Hepatic stellate cell (primary cell): ENCODE measurements around the gene DOK7.
"Not testable (repeated sequence)": the region's sequence is repeated elsewhere in the genome, so short reads cannot be mapped to it uniquely, and the experiment has no call there.

Experiments
- DNase-seq: peaks from one replicate; pipeline ENCODE4 v3.0.0; 2011; ENCODE audit warnings: low spot score

The DOK7 gene

DNA sequence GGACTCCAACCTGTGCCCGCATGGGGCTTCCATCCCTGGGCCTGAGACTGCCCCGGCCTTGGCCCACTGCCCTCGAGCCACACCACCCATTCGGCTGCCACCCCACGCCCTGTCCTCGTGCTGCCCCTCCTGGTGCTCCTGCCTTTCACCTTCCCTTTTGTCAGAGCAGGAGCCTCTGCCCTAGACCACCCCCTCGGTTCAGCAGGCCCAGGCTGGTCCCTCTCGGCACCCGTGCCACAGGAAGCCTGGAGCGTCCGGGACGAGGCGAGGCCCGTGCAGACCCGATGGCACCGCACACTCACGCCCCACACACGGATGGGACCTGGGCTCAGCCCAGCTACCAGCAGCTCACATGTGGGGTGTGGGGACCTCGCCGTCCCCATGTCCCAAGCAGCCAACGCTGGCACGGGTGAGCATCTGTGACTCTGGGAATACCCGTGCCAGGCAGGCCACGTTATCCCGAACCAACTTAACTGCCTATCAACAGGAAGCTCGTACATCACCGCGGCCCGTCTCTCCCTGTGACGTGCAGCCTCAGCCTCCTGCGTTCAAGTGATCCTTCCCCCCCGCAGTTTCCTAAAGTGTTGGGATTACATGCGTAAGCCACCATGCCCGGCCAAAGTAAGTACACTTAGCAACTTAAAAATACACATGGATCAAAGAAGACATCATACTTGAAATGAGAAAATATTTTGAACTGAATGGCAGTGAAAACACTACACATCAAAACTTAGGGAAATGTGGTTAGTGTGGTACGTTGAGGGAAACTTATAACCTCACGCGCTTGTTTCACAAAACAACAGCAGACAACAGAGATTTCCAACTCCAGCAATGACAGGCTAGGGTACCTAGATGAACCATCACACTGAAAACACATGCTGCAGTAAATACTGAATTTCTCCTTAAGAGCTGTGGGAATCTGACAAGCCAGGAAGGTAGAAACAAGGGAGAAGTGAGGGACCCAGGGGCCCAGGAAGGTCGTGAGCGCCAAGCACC is 40.1 kb downstream of the DOK7 start:
- DNase-seq, result no peak

DNA sequence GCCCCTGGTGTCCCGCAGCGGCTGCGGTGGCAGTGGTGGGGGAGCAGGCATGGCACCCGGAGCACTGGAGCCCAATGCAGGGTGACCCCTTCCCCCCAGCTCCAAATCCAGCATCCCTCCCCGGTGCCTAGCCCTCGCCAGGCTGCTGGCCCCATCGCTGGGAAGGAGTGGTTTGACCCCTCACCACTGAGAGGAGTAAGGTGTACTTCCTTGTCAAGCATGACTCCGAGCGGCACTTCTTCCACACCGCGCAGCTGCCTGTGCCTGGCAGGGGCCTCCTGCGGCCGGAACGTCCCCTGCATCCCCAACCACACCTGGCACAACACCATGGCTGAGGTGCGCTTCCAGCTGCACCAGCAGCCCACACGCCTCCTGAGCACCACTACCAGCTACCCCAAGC is 42.1 kb downstream of the DOK7 start:
- DNase-seq, result no peak

DNA sequence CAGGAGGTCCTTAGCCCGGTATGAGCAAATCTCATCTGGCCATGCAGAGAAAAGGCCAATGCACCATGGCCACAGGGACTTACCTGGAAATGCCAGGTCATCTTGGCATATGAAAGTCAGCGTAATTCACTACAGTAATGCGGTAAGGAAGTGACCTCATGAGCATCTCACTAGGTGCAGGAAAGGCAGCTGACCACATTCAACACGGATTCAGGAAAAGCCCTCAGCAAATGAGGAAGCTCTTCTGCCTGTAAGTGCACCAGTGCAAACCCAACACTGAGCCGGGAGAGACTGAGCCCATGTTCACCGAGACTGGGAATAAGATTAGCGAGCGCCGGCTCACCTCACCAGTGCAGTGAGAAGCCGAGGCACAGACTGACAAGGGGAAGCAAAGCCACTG is 45.4 kb downstream of the DOK7 start:
- no peak for DNase-seq

DNA sequence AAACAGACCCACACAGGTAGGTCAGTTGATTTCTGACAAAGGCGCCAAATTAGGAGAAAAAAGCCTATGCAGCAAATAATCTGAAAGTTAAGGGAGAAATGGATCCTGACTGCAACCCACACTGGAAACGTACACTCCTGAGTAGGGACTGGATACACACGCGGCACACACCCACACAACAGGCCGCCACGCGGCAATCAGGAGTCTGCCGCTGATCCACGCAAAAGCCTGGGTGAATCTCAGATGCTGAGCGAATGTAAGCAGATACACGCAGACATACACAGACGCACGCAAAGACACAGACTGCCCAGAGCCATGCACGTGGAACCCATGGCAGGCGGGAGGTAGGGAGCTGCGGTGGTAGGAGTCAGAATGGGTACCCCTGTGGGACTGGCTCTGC is 47.4 kb downstream of the DOK7 start:
- no peak for DNase-seq

DNA sequence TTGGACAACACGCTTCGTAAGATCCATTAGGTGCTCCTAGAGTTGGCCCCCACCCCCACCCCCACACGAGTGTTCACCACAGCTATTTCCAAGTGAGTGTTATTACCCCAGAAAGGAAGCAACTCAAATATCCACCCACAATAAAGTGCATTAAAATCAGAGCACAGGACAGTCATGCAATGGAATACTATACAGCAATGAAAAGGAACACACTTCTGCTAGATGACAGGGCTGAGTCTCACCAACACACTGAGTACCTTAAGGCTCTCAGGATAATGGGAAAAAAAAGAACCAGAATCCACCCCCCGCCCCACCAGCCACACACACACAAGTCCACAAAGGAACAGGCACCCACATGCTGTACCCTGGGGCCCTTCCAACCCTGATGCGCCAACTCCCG is 48.1 kb downstream of the DOK7 start:
- no peak for DNase-seq

DNA sequence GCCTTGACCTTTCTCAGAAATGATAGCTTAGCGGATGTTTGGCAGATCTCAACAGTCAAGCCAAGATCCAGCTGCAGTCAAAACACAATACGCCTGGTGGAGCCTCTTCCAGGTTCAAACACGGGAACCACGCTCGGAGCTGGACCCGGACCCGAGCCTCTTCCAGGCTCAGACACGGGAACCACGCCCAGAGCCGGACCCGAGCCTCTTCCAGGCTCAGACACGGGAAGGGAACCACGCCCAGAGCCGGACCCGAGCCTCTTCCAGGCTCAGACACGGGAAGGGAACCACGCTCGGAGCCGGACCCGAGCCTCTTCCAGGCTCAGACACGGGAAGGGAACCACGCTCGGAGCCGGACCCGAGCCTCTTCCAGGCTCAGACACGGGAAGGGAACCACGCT is 48.5 kb downstream of the DOK7 start:
- DNase-seq, result not testable (repeated sequence)

DNA sequence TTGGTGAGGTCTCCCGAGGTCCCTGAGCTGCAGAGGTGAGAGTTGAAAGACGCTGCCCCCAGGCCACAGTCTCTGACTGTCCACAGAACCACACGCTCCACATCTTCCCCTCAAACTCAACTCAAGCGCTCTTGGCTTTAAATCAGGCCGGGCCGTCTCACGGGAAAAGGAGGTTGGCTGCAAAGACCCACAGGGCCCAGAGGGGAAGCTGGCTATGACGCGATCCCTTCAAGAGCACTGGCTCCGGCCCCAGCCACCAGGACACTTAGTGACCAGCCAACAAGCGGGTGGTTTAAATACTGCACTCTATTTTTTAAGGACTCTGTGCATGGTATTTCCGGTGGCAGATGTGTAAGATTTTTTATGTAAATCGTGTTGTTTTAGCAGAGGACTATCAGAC is 49.2 kb downstream of the DOK7 start:
- DNase-seq, result no peak

DNA sequence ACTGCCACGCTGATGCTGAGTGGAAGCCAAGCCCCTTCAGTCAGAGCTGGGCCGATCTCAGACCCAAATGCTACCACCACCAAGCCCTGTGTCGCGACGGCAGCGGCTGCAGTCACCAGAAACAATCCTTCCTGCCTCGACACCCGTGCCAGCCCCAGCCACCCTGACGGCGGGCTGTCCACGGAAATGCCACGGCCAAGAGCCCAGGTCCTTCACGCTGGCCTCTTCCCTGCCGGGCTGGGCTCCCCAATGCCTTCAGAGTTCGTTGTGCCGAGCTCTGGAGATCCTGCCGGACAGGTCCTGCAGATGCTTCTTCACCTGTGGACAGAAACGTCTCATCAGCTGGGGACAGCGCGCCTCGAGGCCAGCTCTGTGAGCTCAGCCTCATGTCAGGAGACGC is 49.6 kb downstream of the DOK7 start:
- no peak for DNase-seq

DNA sequence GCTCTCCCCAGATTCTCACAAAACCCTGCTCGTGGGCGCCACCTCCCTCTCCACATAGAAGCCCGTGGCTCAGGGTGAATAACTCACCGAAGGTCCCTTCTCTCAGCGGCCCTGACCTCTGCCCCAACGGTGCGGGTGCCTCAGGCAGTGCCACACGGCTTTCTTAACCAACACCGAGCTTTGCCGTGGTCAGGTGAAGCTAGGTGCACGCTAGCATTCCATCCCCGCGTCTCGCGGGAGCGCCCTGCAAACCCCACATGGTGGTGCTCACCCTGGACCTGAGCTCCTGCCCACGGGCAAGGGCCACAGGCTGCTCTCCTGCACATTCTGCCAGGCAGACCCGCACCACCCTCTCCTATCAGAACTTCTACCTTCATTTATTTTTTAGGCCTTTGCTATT is 50.7 kb downstream of the DOK7 start:
- DNase-seq, result no peak

DNA sequence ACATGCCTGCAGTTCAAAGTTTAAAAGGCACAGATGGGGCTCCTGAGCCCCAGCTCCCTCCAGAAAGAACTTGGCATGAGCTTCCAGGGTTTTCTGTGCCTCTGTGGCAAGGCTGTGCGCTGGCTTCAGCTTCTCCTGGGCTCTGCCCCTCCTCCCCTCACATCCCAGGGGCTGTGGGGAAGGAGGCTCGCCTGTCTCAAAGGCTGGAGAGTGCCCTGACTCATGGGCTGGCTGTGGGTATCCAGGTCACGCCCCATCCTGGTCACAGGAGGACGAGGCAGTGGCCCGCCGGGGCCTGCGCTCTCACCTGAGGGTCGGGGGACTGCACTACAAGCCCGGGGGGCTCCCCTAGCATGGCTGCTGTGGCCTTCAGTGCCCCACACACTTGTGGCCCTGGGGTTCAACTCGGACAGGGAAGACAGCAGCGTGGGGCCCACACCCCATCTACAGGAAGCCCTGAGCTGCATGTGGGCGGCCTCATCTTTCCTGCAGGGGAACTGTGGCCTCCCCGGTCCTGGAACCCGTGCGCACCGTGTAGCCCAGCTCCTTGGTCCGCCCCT is 51.2 kb downstream of the DOK7 start:
- no peak for DNase-seq

DNA sequence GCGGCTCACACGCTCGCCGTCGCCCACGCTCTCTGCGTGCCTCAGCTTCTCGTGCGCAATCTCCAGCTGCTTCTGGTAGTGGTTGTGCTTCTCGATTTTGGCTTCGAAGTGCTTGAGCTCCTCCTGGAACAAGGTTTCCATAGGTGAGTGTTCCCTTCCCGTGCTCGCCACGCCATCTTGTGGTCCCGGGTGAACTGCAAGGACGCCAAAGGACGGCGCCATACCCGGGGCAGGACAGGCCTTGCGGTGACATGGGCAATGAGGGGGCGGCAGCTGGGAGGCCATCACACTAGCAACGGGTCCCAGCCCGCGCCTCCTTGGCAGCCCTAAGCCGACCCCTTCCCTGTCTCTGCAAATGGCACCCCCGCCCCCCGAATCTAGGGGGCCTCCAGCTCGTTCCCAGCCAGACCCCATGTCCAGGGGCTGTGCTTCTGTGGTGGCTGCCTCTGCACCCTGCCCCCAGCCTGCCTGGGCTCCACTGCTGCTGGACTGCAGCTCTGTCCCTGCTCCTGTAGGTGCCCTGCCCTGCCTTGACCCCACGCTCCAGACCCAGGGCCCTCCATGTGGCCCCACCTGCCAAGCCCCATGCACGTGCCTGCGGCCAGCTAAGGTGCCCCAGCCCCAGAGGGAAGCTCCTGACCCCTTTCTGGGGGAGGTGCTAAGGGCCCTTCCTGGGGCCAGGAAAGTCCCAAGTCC is 51.8 kb downstream of the DOK7 start:
- no peak for DNase-seq

DNA sequence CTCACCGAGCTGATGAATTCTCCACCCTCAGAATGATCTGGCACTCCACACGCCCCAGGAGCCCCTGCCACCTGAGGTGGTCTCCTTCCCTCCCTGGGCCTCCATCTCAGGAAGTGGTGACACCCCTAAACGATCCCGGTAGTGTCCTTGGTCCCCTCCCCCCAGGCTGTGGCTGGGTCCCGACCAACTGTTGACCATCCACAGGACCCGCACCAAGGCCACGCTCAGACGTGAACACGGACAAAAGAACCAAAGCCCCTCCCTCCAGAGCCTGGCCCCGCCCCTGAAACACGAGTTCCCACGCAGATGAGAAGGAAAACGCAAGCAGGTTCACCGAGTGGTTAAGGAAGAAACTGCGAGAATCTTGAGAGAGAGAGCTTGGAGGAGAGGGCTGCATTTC is 52.5 kb downstream of the DOK7 start:
- DNase-seq, result no peak

DNA sequence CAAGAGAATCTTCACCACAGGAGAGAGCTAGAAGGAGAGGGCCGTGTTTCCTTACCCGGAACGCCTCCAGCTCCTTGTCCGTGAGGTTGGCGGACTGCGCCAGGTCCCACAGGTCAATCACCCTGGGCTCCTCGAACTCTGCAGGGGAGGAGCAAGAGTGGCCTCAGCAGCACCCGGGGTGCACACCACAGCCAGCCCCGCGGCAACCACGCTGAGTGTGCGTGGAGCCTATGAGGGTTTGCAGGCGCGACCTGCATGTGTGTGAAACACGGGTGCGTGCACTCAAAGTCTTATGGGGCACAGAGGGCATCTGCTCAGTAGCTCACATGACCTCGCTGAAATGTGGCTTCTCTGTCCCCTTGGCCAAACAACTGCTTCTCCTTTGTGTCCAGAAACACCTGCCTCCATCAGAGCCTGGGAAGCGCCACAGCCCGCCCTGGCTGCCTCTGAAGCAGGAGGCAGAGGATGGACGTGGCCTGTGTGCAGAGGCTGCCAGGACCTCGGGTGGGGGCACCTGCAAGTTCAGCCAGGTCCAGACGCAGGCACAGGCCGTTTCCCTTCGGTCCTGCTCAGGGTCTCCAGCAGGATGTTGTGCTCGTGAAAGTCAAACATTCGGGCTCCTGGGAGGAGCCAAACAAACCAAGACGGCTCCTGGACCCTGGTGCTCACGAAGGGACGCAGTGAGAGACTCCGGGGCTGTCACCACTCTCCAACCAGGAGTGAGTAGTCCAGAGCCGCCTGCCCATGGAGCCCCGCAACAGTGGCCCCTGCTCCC is 53.1 kb downstream of the DOK7 start:
- DNase-seq, result no peak

DNA sequence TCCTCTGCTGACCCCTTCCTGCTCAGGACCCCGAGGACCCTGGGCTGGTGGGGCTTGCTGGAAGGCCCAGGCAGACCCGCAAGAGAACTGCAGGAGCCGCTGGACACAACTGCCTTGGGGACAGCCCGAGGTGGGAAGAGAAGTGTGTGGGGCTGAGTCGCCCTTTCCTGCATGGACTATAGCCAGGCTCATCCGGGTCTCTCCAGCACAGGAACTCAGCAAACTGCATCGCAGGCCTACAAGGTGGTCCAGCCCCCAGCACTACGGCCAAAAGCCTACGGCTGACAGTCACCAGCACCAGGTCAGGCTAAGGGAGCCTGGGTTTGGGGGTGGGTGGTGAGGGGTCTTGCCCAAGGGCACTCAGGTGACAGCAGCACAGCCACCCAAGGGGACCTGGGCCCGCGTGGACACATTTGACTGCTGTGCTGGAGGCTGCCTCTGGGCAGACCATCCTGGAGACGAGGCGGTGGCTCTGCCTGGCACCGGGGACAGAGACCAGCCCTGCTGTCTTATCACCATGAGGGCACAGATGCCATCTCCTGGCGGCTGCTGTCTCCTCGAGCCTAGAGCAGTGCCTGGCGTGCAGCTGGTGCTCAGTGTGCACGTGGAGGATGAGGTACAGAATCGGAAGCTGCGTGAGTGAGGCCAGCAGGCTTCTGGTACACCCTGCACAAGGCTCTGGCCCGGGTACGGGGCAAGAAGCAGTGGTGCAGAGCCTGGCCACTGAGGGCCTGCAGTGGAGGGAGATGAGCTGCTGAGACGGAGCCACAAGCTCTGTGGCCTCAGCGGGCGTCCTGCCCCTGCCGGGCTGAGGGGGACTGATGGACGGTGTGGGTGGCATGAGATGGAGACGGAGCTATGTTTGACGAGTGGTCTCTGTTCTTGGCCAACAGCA is 54.0 kb downstream of the DOK7 start:
- DNase-seq, result no peak

DNA sequence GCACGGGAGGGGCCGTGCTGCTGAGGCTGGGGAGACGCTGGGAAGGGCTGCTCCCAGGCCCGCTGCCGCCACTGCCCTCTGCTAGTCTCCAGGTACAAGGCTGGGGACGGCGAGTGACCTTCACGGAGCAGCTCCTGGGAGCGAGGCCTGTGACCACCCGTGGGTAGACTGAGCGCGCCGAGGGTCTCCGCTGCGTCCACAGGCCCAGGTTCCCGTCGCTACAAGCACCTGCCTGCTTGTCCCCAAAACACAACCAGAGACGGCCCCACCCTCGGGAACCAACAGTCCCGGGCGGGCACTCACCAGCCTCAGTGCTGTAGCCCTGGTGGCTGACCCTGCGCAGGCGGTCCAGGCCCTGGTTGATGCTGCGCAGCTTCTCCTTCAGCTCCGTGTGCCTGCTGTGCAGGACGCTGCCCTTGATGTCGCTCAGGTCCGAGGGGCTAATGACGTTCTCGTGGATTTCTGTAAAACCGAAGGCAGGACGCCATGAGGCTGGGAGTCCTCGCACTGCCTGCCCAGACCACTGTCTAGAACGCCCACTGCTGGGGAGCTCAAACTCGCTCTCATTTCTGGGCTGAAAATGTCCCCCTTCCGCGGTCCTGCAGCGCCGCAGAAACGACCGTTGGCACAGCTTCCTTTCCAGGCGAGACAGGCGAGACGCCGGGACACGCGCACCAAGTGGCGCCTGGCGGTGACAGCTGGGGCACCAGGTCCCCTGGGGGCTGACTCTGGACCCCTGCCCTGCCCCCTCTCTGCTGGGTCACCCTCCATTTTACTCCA is 54.8 kb downstream of the DOK7 start:
- no peak for DNase-seq

DNA sequence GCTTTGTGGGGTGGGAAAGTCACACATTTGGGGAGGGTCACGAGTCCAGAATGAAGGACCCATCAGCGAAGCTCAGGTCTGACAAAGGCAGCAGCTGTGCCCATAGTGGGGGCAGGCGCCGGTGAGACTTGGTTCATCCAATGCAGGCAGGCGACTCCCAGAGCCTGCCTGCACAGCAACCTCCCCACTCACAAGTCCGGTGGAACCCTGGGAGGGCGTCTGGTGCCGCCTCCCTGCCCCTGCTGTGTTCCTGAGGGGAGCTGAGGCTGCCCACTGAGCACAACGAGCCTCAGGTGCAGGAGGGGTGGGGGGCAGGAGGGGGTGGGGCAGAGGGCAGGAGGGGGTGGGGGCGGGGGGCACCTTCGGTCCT is 55.4 kb downstream of the DOK7 start:
- no peak for DNase-seq

DNA sequence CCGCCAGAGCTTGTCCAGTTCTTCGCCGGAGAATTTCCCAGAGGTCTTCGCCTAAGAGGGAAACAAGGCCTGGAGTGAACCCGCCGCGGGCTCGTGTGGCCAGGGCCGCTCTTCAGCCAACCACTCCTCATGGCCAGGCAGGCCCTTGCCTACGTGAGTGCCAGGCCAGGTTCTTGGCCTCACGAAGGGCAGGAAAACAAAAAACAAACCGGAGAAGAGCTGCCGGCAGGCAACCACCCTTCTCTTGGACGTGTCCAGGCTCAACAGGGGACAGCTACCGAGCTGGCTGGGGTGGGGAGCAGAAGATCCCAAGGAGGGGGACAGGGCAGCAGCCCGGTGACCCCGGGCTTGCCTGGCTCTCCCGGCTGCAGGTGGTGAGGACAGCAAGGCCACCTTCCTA is 55.8 kb downstream of the DOK7 start:
- DNase-seq, result no peak

DNA sequence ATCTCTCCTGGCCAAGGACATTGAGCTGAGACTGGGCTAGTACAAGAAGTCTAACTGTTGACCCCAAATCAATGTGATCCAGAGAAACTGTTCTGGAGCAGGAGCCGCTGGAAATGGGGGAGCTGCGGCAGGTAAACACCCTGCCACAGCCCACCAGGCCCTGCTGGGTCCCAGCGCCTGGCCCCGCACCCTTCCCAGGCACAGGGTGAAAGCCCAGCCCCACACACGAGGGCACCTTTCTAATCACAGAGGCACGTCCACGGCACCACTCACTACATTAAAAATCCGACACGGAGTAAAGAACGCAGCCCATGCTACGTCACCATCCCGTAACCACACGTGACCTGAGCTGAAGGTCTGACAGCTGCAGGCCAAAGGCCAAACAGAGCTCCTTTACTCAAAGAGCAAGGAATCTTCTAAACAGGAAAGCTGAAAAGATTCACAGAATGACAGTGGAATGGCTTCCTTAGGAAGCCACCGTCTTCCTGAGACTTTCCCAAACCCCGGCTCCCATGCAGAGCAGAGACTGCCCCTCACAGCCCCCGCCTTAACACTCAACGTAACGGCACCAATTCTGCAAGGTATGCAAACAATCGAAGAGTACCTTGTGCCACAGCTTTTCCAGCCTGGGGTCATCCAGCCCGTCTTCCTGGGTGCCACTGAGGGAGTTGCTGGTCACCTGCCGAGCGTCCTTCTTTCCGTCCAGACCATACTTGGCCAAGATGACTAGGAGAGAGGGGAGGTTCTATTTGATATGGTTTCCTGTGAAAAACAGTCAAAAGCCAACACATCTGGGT is 56.6 kb downstream of the DOK7 start:
- no peak for DNase-seq

DNA sequence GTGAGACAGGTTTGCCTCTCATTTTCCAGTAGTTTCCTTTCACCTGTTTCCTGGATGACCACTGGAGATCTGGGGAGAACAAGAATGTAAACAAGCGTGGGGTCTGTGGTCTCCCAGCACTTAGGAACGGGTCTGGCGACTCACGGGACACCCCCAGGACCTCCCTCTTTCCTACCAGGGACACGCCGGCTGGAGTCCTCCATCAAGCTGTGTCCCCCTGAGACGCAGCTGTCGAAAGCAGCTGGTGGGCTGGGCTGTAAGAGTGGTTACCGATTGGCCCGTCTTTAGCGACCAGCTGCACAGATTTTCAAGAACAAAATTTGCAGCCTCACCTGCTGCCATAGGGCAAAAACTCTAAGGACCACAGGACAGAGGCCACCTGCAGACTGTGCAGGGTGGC is 57.2 kb downstream of the DOK7 start:
- DNase-seq, result no peak
